Lower leg skin (tissue), 3 donors: Measurements from ENCODE around the gene RANBP3.

Experiments
- POLR2A ChIP-seq, 2 donors: fragments of 450-650 bp; IDR thresholded peaks; one replicate each; pipeline ENCODE4 v1.6.1; 2016 to 2017; ENCODE audit warnings: antibody characterized with exemption in 2 of 2, mild to moderate bottlenecking in 1 of 2, moderate library complexity in 1 of 2
- TF ChIP-seq, protein P1 (sequence below), 3 donors: fragments of 450-650 bp; IDR thresholded peaks; one replicate each; pipeline ENCODE4 v1.5.1; 2016; ENCODE audit warnings: antibody characterized with exemption in 3 of 3, mild to moderate bottlenecking in 3 of 3, moderate library complexity in 2 of 3

- TF ChIP-seq, protein P1, sequence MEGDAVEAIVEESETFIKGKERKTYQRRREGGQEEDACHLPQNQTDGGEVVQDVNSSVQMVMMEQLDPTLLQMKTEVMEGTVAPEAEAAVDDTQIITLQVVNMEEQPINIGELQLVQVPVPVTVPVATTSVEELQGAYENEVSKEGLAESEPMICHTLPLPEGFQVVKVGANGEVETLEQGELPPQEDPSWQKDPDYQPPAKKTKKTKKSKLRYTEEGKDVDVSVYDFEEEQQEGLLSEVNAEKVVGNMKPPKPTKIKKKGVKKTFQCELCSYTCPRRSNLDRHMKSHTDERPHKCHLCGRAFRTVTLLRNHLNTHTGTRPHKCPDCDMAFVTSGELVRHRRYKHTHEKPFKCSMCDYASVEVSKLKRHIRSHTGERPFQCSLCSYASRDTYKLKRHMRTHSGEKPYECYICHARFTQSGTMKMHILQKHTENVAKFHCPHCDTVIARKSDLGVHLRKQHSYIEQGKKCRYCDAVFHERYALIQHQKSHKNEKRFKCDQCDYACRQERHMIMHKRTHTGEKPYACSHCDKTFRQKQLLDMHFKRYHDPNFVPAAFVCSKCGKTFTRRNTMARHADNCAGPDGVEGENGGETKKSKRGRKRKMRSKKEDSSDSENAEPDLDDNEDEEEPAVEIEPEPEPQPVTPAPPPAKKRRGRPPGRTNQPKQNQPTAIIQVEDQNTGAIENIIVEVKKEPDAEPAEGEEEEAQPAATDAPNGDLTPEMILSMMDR (IDR thresholded peaks at IDR 0.05), result no peak
- no peak for TF ChIP-seq POLR2A (IDR thresholded peaks at IDR 0.05)
Measured at GRCh38 chr19:5927441-5927821, 50.5 kb downstream of the RANBP3 start.
